ENCODE measurements around the gene DDX39B.

Gene DDX39B

DNA sequence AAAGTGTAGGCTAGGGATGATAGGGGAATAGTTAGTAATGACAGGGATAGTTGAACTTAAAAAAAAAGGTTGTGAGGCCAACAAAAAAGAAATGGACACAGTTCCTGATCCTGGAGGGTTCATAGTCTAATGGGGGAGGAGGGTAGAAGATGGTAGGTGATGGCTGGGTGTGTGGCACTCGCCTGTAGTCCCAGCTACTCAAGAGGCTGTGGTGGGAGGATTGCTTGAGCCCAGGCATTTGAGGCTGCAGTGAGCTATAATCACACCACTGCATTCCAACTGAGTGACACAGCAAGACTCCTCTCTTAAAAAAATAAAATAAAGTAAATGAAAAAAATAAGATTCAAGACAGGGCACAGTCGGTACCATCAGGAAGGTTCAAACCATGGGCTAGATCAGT lies 46.2 kb downstream of the DDX39B start (continued):
- TF ChIP-seq, protein P1, sequence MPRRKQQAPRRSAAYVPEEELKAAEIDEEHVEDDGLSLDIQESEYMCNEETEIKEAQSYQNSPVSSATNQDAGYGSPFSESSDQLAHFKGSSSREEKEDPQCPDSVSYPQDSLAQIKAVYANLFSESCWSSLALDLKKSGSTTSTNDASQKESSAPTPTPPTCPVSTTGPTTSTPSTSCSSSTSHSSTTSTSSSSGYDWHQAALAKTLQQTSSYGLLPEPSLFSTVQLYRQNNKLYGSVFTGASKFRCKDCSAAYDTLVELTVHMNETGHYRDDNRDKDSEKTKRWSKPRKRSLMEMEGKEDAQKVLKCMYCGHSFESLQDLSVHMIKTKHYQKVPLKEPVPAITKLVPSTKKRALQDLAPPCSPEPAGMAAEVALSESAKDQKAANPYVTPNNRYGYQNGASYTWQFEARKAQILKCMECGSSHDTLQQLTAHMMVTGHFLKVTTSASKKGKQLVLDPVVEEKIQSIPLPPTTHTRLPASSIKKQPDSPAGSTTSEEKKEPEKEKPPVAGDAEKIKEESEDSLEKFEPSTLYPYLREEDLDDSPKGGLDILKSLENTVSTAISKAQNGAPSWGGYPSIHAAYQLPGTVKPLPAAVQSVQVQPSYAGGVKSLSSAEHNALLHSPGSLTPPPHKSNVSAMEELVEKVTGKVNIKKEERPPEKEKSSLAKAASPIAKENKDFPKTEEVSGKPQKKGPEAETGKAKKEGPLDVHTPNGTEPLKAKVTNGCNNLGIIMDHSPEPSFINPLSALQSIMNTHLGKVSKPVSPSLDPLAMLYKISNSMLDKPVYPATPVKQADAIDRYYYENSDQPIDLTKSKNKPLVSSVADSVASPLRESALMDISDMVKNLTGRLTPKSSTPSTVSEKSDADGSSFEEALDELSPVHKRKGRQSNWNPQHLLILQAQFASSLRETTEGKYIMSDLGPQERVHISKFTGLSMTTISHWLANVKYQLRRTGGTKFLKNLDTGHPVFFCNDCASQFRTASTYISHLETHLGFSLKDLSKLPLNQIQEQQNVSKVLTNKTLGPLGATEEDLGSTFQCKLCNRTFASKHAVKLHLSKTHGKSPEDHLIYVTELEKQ (tag by site-specific recombination; IDR thresholded peaks at IDR 0.05; ENCODE audit: borderline replicate concordance): no peak

DNA sequence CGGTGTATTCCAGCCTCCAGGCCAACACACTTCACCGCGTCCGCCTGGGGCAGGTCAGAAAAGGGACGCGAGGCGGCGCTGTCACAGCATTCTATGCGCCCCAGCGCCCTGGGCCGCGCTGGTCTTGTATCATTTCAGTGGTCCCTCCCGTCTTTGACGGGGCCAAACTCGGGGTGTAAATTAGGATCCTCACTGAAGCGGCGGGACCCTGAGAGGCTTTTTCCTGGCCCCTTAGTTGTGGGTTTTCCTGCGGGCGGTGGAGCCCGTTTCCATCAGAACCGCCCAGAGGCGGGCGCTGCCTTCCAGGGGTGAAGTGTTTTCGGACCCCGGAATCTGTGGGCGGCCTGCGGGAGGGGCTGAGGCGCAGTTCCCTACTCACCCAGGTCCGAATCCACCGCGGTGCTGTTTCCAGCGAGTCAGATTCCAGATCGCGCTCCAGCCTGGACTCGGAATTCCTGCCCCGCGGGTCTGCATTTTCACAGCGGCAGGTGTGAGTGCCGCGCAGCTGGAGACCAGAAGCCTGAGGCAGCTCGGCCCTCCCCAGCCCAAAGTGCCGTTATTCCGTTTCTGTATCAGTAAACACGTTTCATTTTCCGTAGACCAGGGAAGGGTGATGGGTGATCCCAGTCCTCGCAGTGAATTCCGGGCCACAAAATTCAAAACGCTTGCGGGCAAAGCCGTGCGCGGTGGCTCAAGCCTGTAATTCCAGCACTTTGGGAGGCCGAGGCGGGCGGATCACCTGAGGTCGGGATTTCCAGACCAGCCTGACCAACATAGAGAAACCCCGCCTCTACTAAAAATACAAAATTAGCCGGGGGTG lies 47.7 kb downstream of the DDX39B start:
- Histone ChIP-seq H3K4me3 (ENCODE audit: low read depth, low read length) (peak overlapping the region; percentile 60), H3K36me3 (ENCODE audit: control insufficient read depth in 2 of 2, insufficient read depth in 1 of 2, low read length in 2 of 2) (no peaks in the 10 kb centered on the region), H3K4me1 (ENCODE audit: control insufficient read depth, insufficient read depth, low read length) (no peaks in the 10 kb centered on the region), H3K27ac (ENCODE audit: extremely low read depth, low read depth, low read length) (peak overlapping the region; percentile 64), H3K9me3 (ENCODE audit: control insufficient read depth, insufficient read depth, low read depth, low read length) (no peaks in the 10 kb centered on the region)
- ChIA-PET CTCF (interaction anchor here (0.6 to 7.3 kb wide), 25 partner anchors 8 to 828 kb away, joined by 3 to 61 read pairs (median 5); partner anchors contain the start of genes DDX39B and MCCD1), POLR2A (interaction anchor here (0.7 to 7.1 kb wide), 6 partner anchors 17 to 145 kb away, joined by 3 to 97 read pairs (median 3); partner anchors contain the start of genes DDX39B, MCCD1 and NFKBIL1)
- TF ChIP-seq, protein P2, sequence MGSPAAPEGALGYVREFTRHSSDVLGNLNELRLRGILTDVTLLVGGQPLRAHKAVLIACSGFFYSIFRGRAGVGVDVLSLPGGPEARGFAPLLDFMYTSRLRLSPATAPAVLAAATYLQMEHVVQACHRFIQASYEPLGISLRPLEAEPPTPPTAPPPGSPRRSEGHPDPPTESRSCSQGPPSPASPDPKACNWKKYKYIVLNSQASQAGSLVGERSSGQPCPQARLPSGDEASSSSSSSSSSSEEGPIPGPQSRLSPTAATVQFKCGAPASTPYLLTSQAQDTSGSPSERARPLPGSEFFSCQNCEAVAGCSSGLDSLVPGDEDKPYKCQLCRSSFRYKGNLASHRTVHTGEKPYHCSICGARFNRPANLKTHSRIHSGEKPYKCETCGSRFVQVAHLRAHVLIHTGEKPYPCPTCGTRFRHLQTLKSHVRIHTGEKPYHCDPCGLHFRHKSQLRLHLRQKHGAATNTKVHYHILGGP (tag by site-specific recombination; IDR thresholded peaks at IDR 0.05): no peak
- TF ChIP-seq, protein P3, sequence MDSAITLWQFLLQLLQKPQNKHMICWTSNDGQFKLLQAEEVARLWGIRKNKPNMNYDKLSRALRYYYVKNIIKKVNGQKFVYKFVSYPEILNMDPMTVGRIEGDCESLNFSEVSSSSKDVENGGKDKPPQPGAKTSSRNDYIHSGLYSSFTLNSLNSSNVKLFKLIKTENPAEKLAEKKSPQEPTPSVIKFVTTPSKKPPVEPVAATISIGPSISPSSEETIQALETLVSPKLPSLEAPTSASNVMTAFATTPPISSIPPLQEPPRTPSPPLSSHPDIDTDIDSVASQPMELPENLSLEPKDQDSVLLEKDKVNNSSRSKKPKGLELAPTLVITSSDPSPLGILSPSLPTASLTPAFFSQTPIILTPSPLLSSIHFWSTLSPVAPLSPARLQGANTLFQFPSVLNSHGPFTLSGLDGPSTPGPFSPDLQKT (IDR thresholded peaks at IDR 0.05; ENCODE audit: borderline replicate concordance, low read depth, low read length): no peak
- no peak for TF ChIP-seq ZNF623 (tag by site-specific recombination; IDR thresholded peaks at IDR 0.05)
- TF ChIP-seq KLF8 (tag by site-specific recombination; IDR thresholded peaks at IDR 0.05): peak; percentile 63
- TF ChIP-seq, protein P4, sequence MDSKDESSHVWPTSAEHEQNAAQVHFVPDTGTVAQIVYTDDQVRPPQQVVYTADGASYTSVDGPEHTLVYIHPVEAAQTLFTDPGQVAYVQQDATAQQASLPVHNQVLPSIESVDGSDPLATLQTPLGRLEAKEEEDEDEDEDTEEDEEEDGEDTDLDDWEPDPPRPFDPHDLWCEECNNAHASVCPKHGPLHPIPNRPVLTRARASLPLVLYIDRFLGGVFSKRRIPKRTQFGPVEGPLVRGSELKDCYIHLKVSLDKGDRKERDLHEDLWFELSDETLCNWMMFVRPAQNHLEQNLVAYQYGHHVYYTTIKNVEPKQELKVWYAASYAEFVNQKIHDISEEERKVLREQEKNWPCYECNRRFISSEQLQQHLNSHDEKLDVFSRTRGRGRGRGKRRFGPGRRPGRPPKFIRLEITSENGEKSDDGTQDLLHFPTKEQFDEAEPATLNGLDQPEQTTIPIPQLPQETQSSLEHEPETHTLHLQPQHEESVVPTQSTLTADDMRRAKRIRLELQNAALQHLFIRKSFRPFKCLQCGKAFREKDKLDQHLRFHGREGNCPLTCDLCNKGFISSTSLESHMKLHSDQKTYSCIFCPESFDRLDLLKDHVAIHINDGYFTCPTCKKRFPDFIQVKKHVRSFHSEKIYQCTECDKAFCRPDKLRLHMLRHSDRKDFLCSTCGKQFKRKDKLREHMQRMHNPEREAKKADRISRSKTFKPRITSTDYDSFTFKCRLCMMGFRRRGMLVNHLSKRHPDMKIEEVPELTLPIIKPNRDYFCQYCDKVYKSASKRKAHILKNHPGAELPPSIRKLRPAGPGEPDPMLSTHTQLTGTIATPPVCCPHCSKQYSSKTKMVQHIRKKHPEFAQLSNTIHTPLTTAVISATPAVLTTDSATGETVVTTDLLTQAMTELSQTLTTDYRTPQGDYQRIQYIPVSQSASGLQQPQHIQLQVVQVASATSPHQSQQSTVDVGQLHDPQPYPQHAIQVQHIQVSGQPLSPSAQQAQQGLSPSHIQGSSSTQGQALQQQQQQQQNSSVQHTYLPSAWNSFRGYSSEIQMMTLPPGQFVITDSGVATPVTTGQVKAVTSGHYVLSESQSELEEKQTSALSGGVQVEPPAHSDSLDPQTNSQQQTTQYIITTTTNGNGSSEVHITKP (tag by site-specific recombination; IDR thresholded peaks at IDR 0.05): peak; percentile 92
- TF ChIP-seq ZNF2 (tag by site-specific recombination; IDR thresholded peaks at IDR 0.05): peak; percentile 87
- TF ChIP-seq, protein P5, sequence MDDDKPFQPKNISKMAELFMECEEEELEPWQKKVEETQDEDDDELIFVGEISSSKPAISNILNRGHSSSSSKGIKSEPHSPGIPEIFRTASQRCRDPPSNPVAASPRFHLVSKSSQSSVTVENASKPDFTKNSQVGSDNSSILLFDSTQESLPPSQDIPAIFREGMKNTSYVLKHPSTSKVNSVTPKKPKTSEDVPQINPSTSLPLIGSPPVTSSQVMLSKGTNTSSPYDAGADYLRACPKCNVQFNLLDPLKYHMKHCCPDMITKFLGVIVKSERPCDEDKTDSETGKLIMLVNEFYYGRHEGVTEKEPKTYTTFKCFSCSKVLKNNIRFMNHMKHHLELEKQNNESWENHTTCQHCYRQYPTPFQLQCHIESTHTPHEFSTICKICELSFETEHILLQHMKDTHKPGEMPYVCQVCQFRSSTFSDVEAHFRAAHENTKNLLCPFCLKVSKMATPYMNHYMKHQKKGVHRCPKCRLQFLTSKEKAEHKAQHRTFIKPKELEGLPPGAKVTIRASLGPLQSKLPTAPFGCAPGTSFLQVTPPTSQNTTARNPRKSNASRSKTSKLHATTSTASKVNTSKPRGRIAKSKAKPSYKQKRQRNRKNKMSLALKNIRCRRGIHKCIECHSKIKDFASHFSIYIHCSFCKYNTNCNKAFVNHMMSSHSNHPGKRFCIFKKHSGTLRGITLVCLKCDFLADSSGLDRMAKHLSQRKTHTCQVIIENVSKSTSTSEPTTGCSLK (tag by site-specific recombination; IDR thresholded peaks at IDR 0.05): no peak
- no peak for TF ChIP-seq ZNF664 (tag by site-specific recombination; IDR thresholded peaks at IDR 0.05)
- TF ChIP-seq ZNF114 (tag by site-specific recombination; IDR thresholded peaks at IDR 0.05): no peak
- TF ChIP-seq MZF1 (tag by site-specific recombination; IDR thresholded peaks at IDR 0.05; ENCODE audit: borderline replicate concordance): peak; percentile 82
- TF ChIP-seq ZNF221 (tag by site-specific recombination; IDR thresholded peaks at IDR 0.05; ENCODE audit: borderline replicate concordance): no peak
- 0 out of 2 replicates have a peak, but pooled peaks have one; percentile 52 for TF ChIP-seq ZBTB21 (tag by site-specific recombination; IDR thresholded peaks at IDR 0.05)
- TF ChIP-seq KLF1 (tag by site-specific recombination; IDR thresholded peaks at IDR 0.05): peak; percentile 32
- no peak for TF ChIP-seq SETDB1 (IDR thresholded peaks at IDR 0.05; ENCODE audit: insufficient read length, low read length)
- no peak for TF ChIP-seq ZNF354C (tag by site-specific recombination; IDR thresholded peaks at IDR 0.05; ENCODE audit: borderline replicate concordance, low read depth)
- no peak for TF ChIP-seq YY1 (tag by site-specific recombination; IDR thresholded peaks at IDR 0.05)
- no peak for TF ChIP-seq GLI2 (tag by site-specific recombination; IDR thresholded peaks at IDR 0.05; ENCODE audit: borderline replicate concordance, low read depth)
- TF ChIP-seq ZNF138 (tag by site-specific recombination; IDR thresholded peaks at IDR 0.05; ENCODE audit: borderline replicate concordance): no peak
- no peak for TF ChIP-seq ZNF211 (tag by site-specific recombination; IDR thresholded peaks at IDR 0.05; ENCODE audit: low read depth)
- peak; percentile 96 for TF ChIP-seq ZBTB17 (tag by site-specific recombination; IDR thresholded peaks at IDR 0.05)
- no peak for TF ChIP-seq ZNF37A (tag by site-specific recombination; IDR thresholded peaks at IDR 0.05)
- TF ChIP-seq ZNF239 (tag by site-specific recombination; IDR thresholded peaks at IDR 0.05): no peak
- no peak for TF ChIP-seq ZNF624 (tag by site-specific recombination; IDR thresholded peaks at IDR 0.05)
